A673 (cell line): Measurements from ENCODE around the gene QPCTL.

Source experiments
- EZH2 ChIP-seq: fragments of 200-600 bp; sonication (generic); IDR thresholded peaks from 2 replicates; pipeline ENCODE4 v1.6.1; 2017; ENCODE audit warnings: borderline replicate concordance, low read depth, mild to moderate bottlenecking, mixed read lengths, antibody characterized with exemption, low read length; ENCODE audit not compliant: poor library complexity, severe bottlenecking
- TF ChIP-seq, protein P1 (sequence below): fragments of 300-800, 200-600 bp; sonication (generic); conservative IDR thresholded peaks from 2 replicates; pipeline ENCODE4 v1.5.1; 2017; ENCODE audit warnings: low read depth, mild to moderate bottlenecking, antibody characterized with exemption, low read length, moderate library complexity, mixed read lengths

DNA sequence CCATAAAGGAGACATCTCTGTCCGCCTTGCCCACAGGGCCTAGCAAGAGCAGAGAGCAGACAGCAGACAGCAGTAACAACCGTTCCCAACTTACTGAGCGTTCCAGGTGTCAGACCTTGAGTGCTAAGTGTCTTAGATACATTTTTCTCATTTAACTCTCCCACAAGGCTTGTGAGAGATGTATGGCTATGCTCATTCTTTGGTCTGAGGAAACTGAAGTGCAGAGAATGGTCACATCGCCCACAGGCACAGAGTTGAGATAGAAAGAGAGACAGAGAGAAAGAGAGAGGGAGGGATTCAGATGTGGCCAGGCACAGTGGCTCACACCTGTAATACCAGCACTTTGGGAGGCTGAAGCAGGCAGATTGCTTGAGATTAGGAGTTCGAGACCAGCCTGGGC, 55.0 kb downstream of the QPCTL start:
- TF ChIP-seq, protein P1, sequence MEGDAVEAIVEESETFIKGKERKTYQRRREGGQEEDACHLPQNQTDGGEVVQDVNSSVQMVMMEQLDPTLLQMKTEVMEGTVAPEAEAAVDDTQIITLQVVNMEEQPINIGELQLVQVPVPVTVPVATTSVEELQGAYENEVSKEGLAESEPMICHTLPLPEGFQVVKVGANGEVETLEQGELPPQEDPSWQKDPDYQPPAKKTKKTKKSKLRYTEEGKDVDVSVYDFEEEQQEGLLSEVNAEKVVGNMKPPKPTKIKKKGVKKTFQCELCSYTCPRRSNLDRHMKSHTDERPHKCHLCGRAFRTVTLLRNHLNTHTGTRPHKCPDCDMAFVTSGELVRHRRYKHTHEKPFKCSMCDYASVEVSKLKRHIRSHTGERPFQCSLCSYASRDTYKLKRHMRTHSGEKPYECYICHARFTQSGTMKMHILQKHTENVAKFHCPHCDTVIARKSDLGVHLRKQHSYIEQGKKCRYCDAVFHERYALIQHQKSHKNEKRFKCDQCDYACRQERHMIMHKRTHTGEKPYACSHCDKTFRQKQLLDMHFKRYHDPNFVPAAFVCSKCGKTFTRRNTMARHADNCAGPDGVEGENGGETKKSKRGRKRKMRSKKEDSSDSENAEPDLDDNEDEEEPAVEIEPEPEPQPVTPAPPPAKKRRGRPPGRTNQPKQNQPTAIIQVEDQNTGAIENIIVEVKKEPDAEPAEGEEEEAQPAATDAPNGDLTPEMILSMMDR = no peak
- no peak for TF ChIP-seq EZH2
